Esophagus muscularis mucosa (tissue), 4 donors: Measurements from ENCODE around the gene GFAP.

ENCODE experiments used
- EP300 ChIP-seq: sonication (generic); formaldehyde crosslinking; IDR thresholded peaks from one replicate; pipeline ENCODE4 v1.6.1; 2017; ENCODE audit warnings: antibody characterized with exemption
- POLR2A ChIP-seq: fragments of 450-650 bp; IDR thresholded peaks from one replicate; pipeline ENCODE4 v1.6.1; 2017; ENCODE audit warnings: antibody characterized with exemption, moderate library complexity, mild to moderate bottlenecking, low read depth
- TF ChIP-seq, protein P1 (sequence below), 3 experiments: fragments of 200-600 bp in 2 of 3; fragments of 450-650 bp in 1 of 3; sonication (generic) in 2 of 3; IDR thresholded peaks; one replicate each; pipeline ENCODE4 v1.5.1; 2017 to 2019; ENCODE audit warnings: antibody characterized with exemption in 3 of 3, mild to moderate bottlenecking in 2 of 3, moderate library complexity in 1 of 3

- TF ChIP-seq, protein P1, sequence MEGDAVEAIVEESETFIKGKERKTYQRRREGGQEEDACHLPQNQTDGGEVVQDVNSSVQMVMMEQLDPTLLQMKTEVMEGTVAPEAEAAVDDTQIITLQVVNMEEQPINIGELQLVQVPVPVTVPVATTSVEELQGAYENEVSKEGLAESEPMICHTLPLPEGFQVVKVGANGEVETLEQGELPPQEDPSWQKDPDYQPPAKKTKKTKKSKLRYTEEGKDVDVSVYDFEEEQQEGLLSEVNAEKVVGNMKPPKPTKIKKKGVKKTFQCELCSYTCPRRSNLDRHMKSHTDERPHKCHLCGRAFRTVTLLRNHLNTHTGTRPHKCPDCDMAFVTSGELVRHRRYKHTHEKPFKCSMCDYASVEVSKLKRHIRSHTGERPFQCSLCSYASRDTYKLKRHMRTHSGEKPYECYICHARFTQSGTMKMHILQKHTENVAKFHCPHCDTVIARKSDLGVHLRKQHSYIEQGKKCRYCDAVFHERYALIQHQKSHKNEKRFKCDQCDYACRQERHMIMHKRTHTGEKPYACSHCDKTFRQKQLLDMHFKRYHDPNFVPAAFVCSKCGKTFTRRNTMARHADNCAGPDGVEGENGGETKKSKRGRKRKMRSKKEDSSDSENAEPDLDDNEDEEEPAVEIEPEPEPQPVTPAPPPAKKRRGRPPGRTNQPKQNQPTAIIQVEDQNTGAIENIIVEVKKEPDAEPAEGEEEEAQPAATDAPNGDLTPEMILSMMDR (IDR thresholded peaks at IDR 0.05), result no peak
- TF ChIP-seq EP300 (no peak), POLR2A (no peak)
Measured at GRCh38 chr17:44905006-44906000, 10.0 kb downstream of the GFAP start.
